CD4-positive, alpha-beta T cell treated with Interleukin-12 subunit alpha and Interleukin-12 subunit beta, for 1 hour (primary cell): ENCODE measurements around the gene B9D1.

Experiments
- DNase-seq: peaks from one replicate; pipeline ENCODE4 v3.0.0-alpha.2; 2020

The B9D1 gene

DNA sequence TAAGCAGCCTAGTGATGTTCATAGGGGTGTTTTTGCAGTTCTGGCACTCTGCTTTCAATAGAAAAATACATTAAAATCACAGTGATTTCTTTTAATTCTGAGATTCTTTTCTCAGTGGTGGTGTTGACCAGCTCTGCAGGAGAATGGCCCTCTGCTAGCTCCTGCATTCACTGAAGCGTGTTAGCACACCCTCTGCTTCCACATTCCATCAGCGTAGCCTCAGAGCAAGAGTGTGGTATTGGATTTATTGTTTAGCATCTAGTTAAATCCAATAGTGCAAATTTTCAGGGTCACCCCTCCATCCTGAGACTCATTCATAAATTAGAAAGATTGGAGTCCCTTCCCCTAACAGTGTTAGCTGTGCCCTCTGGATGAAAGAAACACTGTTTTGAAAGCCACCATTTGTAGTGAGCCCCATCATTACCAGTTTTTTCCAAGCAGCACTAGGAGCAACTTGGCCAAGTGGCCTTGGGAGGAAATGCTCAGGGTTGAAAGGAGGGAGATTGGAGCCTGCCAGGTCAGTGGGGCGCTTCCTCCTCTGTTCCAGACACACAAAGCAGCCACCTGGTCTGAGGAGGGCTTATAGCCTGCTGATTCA, 45.7 kb downstream of the B9D1 start:
- no peak for DNase-seq

DNA sequence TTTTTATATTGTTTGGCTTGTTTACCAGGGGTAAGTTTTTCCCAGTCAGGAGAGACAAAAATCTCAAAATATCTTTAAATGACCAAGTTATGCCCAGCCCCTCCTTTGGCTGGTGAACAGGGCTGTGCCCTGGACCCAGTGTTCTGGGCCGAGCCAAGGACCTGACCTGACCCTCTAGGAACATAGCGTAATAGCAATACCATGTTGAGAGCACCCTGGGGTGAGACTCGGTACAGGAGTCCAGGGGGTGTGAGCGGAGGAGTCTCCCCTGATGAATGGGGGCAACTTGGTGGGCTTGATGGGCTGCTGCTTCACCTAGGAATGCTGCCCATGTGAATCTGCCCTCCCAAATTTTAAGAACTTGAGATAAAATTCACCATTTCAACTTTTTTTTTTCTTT, 47.4 kb downstream of the B9D1 start:
- no peak for DNase-seq

DNA sequence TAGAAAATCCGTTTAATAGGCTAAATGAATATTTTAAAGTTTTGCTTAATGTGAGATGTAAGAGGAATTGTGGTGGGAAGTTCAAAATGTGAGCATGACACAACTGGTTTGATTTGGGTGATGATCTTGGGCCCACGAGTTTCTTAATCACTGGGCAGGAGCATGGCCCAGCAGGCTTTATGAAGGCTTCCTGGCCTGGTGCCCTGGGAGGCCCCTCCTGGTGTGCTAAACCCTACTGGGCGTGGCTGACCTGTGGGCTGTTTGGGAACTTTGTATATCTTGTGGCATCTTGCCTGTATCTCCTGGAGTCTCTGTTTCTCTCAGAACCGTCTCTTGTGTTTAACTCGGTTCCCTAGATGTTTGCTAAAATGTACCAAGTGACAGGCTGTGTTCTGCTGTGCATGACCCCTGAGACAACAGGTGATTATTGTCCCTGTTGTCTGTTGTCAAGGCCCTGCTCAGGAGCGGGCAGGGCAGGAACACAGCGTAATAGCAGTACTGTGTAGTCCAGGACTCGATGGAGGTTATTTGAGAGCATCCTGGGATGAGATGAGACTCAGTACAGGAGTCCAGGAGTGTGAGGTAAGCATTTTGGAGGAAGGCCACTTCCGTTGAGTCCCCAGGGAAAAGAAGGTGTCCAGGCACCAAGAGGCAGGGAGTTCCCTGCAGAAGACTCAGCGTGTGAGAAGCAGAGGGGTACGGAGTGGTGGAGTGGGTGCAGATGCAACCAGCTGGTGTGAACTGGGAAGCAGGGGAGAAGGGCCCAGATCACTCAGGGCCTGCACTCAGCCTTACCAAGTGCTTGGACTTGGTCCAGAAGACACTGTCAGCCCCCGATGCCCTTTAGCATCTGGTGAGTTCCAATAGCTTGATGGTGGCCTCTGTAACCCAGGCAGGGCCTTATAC, 48.5 kb downstream of the B9D1 start:
- DNase-seq, result no peak

DNA sequence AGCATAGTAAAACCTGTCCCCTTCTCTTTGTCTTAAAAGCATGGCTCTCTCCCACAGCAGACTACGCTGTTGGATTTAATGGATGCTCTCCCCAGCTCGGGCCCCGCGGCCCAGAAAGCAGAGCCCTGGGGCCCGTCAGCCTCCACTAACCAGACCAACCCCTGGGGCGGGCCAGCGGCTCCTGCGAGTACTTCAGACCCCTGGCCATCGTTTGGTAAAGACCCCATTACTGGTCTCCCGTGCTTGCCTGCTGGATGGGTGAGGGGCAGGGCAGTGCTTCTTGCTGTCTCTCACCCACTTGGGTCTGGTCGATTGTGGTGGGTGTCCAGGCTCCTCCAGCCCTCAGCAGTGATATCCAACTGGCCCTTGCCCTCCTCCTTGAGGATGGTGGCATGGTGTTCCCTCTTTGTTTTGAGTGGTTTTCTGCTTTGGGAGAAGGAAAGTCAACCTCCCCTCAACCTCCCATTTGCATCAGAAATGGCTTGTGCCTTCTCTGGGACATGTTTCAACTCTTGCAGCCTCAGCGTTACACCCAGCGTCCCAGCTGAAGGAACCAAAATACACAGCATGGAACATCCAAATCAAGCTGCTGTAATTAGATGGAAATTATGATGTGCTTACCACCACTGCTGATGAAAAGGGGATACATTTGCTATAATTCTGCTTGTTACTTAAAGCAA, 49.3 kb downstream of the B9D1 start:
- DNase-seq, result no peak

DNA sequence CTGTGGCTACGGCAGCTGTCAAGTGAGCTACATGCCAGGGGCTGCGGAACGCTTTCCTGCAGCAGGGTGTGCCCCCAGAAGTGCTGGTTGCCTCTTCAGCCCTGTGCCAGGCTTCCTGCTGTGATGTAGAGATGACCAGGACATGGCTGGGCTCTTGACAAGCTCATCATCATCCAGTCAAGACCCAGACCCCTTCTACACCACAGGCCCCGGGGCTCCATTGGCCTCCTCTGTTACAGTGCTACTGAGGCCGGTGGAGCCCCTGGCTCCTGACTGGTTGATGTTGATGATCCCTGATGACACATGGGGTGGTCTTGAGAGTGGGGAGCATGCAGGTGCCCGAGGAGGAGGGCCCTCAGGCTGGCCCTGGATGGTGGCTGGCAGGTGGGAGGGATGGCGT, 50.1 kb downstream of the B9D1 start:
- DNase-seq, result no peak

DNA sequence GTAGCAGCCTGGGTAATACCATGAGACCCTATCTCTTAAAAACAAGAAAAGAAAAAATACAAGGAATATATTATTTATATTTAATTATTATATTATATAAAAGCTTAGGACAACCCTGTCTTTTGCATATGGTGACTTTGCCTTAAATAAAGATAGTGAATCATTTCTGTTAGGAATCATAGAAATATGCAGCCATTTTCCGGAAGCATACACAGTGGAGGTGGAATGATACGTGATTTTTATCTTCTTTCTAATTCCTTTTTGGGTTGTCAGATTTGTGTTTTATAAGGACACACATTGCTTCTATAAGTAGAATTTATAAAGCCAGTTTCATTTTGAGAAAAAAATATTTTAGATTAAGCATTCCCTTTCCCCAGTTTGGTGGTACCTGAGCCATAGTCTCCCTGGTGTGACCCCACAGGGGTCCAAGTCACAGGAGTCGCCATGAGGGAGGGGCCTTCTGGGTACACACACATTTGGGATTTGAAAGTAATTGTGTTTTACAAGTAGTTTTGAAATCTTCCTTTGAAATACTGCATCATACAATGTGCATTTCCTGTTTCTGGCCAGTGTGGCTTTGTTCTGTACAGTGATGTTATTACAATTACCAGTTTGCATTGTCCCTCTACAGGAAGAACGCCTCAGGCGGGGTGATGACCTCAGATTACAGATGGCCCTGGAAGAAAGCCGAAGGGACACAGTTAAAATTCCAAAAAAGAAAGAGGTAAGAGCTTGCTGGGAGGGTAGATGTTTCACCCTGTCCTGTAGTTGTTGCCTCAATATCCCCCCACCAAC, 50.9 kb downstream of the B9D1 start:
- no peak for DNase-seq

DNA sequence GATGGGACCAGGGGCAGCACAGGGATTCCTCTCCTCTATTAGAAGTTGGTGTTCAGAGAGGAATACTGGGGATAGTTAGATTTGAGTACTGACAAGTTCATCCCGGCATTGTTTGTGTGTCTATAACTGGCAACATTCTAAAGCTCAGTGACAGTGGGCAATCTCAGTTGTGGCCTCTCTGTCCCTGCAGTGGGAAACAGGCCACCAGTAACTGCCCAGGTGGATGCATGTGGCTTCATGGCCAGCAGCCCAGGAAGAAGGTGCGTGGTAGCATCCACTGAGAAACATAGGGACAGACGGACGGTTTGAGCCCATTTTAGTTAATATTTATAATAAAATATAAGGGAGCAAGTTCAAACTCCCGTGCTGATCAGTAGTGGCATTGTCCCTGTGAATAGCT, 51.5 kb downstream of the B9D1 start:
- DNase-seq, result no peak

DNA sequence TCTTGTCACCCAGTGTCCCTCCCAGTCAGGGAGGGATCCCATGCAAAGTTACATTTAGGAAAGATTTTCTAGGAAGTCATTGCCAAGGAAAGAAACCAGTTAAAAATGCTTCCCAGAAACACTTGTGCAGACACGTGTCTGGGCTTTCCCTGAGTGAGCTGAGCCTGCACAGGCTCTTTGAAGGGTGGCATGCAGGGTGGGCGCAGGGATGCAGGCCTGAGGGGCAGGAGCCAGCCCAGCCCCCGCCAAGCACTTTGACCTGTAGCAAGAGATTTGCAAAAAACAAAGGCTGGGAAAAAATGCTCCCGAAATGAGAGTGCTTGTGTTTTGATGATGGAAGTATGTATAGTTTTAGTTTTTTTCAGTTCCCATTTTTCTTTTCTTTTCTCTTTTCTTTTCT, 52.4 kb downstream of the B9D1 start:
- no peak for DNase-seq

DNA sequence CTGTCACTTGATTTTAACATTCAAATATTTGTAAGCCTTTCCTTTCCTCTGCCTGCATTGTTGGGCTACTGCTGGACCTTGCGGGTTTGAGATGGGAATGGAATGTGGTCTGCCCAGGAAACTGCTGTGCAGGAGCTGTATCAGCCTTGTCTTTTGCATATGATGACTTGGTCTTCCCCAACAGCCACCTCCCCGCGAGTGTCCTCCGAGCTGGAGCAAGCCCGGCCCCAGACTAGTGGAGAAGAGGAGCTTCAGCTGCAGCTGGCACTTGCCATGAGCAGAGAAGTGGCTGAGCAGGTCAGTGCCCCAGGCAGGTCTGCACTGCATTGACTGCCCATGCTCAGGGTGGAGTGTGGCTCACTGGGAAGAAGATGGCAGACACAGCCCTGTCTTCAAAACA, 52.8 kb downstream of the B9D1 start:
- no peak for DNase-seq

DNA sequence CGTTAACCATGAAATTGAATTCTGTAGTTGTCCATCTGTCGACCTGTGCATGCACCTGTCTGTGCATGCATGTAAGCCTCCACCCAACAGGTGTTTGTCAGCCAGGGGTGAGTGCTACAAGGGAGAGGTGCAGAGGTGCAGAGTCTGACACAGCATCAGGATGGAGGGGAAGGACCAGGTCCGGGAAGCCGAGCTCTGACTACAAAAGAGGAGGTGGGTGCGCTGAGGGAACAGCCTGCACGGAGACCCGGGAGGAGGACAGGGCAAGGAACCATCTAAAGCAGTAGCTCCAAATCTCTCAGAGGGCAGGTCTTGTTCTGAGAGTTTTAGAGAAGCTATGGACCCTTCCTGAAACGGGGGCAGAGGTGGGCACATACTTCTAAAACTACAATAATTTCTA, 54.1 kb downstream of the B9D1 start:
- no peak for DNase-seq

DNA sequence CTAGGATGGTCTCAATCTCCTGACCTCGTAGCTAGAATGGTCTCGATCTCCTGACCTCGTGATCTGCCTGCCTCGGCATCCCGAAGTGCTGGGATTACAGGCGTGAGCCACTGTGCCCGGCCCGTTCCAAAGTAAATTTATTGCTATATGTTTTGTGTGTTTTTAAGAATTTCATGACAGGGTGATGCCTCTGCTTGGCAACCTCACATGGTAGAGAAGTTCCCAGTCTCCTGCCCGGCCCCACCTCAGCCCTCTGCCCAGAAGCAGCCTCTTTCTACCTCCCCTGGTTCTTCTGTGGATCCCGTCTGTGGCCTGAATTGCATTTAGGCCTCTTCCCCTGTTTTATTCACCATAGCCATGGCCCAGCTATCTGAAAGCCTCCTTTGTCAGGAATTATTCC, 55.0 kb downstream of the B9D1 start:
- no peak for DNase-seq

DNA sequence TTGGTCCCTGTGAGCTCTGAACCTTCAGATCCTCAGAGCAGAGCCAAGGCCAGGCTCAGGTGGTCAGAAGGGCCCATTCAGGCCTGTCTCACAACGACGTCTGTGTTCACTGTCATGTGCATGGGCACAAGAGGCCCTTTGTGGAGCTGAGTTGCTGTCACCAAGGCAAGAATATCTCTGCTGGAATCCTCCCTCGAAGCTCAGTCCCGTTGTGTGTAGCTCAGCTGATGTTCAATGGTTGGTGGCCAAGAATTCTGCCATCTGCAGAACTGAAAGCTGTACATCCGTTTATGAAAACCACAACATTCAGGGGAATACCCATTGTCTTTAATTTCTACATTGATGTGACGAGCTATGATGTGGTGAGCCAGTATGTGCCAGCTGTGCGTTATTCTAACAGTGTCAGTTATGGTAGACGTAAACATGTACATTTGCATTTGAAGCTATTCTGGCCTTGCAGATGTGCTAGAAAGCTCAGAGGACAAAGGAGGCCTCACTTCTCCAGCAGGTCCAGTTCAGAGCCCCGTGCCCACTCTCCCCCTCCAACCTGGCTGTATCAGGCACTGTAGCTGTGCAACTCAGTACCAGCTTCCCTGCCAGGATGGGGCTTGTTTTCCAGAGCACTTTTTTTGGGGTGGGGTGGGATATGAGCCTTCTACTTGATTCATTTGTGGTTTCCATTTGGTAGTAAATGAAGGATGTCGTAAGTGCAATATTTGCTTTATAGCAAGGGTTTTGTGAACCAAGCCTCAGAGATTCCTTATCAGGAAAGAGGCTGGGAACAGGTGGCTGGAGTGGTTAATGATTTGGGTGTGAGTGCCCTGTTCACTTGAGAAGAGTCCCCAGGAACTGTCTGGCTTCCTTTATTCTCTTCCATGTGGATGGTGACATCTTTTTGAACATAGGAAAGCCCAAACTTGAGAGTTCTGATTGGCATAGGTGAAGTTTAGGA, 56.1 kb downstream of the B9D1 start:
- DNase-seq, result peak; percentile 65

DNA sequence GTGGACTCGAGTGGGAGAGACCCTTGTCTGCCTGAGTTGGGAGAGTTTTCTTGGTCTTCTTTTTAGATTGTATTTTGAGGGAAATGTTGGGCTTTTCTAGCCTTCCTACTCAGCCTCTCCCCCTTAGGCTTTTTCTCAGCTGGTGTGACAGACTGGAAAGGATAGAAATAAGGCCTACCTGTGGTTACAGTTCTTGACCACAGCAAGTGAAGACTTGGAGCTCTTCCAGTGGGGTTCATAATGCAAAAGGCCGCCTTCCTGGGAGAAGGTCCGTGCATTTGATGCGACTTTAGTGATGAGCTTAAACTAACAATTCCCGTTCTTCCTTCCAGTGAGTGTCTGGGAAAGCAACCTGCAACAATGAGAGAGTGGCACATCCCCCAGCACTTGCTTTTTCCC, 56.8 kb downstream of the B9D1 start:
- DNase-seq, result no peak

DNA sequence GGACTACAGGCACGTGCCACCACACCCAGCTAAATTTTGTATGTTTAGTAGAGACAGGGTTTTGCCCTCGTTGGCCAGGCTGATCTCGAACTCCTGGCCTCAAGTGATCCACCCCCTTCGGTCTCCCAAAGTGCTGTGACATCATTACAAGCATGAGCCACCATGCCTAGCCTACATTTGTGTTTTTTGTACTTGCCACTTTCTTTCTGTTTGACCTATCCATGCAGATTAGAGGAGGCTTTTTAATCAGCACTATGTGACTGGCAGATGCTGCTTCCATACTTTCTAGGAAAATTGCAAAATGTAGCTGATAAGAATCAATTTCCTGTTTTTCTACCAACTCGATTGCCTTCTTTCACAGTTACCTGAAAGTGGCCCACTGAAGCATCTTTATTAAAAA, 57.3 kb downstream of the B9D1 start:
- DNase-seq, result no peak

DNA sequence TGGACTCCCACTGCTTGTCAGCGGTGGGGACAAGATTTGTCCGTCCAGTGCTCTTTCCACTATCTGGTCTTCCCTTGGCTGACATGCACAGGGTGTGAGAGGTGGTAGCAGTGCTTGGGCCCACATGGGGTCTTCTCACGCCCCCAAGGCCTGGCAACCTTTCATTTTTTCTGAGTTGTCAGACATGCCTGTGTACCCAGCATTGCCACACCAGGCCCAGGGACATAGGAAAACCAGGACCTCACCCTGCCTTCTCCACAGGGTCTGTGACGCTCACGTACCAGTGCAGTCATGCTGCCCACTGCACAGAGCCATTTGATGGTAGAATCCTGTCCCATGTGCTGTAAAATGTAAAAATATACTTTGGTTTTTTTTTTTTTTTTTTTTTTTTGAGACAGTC, 57.8 kb downstream of the B9D1 start:
- no peak for DNase-seq

DNA sequence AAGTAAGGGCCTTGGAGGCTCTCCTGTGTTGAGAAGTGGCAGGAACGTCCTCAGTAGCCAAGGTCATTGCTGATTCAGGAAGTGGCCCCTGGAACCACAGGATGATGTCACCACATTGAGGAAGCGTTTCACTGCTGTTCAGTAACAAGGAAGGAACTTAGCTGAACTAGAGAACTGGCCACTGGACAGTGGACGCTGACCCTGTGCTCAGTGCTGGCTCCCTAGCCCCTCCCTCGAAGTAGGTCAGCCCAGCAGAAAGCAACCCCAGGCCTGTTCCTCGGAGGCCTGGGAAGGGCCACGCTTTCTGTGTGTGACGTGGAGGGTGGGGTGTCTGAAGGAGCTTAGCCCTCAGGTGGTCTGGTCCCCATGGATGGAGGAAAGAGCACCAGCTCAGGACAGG, 58.3 kb downstream of the B9D1 start:
- peak; percentile 16 for DNase-seq

DNA sequence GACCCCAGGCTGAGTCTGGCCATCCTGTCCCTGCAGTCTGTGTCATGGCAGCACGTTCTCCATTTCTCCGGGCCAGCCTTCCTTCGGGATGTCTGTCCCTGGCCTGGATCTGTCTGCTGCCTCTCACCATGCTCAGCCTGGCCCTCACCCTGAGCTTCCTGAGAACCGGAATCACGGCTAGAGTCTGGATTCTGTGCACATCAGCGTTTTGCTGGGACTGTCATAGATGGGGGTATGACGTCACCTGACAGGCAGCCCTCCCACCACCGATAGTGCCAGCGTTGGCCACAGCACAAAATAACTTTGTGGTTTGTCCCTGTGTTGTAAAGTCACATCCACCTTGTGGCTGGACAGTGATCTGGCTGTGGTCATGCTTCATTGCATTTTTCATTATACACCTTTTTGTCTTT, 59.2 kb downstream of the B9D1 start:
- no peak for DNase-seq

DNA sequence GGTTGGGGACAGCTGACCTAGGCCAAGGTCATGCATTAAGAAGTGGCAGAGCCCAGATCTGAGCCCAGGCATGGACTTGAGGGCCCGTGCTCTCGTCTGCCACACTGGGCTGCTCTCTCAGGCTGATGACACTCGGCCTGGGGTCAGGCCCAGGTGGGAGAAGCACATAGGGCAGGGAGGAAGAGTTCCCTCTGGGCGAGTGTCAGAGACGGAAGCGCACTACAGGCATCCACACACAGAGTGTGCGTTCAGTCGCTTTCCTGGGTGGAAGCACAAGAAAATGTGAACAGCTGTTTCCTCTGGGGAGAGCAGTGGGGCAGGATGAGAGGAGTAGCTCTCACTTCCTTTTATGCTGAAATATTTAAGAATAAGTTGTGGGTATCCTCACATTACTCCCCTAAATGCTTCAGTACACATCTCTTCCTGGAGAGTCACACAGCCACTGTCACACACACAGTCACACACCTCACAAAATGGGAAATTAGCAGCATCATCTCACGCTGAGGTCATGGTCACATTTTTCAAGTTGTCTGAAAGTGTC, 59.7 kb downstream of the B9D1 start:
- DNase-seq, result no peak

DNA sequence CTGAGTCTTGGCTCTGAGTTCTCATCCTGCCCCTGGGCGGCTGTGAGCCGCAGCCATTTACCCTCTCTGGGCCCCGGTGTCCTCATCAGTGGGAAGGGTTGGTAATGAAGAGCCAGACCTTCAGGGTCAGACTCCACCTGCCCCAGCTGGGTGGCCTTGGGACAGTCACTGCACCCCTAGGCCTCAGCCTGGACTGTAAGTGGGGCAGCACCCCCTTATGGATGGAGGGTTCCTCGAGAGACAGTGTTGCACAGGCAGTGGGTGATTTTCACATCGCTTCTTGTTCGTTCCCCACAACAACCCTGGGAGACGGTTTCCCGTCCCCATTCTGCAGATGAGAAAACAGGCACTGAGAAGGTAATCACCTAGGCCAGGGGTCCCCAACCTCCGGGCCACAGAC, 60.5 kb downstream of the B9D1 start:
- DNase-seq, result no peak

DNA sequence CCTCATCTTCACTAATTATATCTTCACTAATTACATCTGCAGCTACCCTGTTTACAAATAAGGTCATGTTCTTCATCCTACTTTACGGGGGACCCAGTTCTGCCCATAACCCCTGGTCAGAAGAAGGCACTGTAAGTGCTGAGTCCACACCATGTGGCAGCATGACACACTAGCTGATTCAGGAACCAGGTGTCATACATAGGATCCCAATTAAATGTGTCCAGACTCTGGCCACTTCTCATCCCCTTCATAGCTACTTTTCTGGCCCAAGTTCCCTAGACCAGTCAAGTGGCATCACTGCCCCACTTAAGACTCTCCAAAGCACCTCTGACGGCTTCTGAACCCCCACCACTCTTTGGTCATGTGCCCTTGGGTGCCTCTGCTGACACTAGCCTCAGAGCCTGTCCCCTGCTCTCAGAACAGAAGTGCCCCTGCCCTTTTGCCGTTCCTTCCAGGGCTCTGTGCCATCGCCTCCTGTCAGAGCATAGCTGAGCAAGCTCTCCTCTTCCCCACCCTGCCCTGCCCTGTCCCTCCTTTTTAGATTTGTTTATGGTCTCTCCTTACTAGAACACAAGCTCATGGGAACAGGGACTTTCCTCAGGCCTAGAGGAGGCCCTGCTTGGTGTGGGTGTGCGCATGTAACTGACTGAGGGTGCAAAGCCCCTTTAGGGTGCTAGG, 61.1 kb downstream of the B9D1 start:
- no peak for DNase-seq

DNA sequence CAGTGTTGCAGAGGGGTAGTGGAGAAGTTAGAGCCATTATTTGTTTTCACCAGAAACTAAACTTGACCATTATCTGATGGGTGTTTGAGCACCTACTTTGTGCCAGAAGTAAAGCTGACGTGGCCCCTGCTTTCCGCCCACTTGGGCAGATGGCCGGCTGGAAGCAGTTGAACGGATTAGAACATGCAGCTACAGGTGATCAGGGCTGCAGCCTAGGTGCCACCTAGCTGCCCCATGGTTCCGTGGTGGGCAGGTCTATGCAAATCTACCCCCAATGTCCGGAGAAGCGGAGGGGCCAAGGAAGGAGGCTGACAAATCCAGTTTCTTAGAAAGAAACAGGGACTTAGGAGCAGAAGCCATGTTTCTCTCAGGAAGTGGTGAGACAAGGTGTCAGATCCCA, 62.7 kb downstream of the B9D1 start:
- DNase-seq, result no peak
